MM.1S (cell line): ENCODE data around the gene GDPD5.

Source experiments
- DNase-seq: peaks from one replicate; pipeline ENCODE4 v3.0.0-alpha.2; 2015
- H2AFZ ChIP-seq: fragments of 300-600 bp; sonication (generic); 2 replicates; pipeline ENCODE4 v1.6.0; 2016; ENCODE audit warnings: antibody characterized with exemption, low read length
- H3F3A ChIP-seq: fragments of 300-600 bp; sonication (generic); 2 replicates; pipeline ENCODE4 v1.6.1; 2016; ENCODE audit warnings: mild to moderate bottlenecking, antibody characterized with exemption, low read length, moderate library complexity, mixed read lengths; ENCODE audit not compliant: insufficient read depth
- H3K27ac ChIP-seq: fragments of 300-600 bp; sonication (generic); 2 replicates; pipeline ENCODE4 v1.5.1; 2016; ENCODE audit warnings: mild to moderate bottlenecking, low read length
- H3K27me3 ChIP-seq: fragments of 300-600 bp; sonication (generic); replicated peaks from 2 replicates; pipeline ENCODE4 v1.6.0; 2016; ENCODE audit warnings: low read length; ENCODE audit not compliant: insufficient read depth
- H3K36me3 ChIP-seq: fragments of 300-600 bp; sonication (generic); replicated peaks from 2 replicates; pipeline ENCODE4 v1.6.1; 2016; ENCODE audit warnings: mild to moderate bottlenecking, low read length, mixed read lengths; ENCODE audit not compliant: insufficient read depth
- H3K4me1 ChIP-seq: fragments of 300-600 bp; sonication (generic); 2 replicates; pipeline ENCODE4 v1.6.1; 2016; ENCODE audit warnings: low read length, mixed read lengths
- H3K4me2 ChIP-seq: fragments of 300-600 bp; sonication (generic); 2 replicates; pipeline ENCODE4 v1.6.0; 2016; ENCODE audit warnings: low read depth, low read length
- H3K4me3 ChIP-seq: fragments of 300-600 bp; sonication (generic); 2 replicates; pipeline ENCODE4 v1.5.1; 2016; ENCODE audit warnings: low read length, mixed read lengths
- H3K79me2 ChIP-seq: fragments of 300-600 bp; sonication (generic); 2 replicates; pipeline ENCODE4 v1.6.1; 2016; ENCODE audit warnings: mixed run types, low read length, mixed read lengths
- H3K9ac ChIP-seq: fragments of 300-600 bp; sonication (generic); 2 replicates; pipeline ENCODE4 v1.6.1; 2016; ENCODE audit warnings: low read length, mixed read lengths
- H3K9me2 ChIP-seq: fragments of 300-600 bp; sonication (generic); replicated peaks from 2 replicates; pipeline ENCODE4 v1.6.1; 2016; ENCODE audit warnings: mild to moderate bottlenecking, low read length, mixed read lengths; ENCODE audit not compliant: insufficient read depth
- H3K9me3 ChIP-seq: fragments of 300-600 bp; sonication (generic); replicated peaks from 2 replicates; pipeline ENCODE4 v1.6.1; 2016; ENCODE audit warnings: mild to moderate bottlenecking, low read length, mixed read lengths; ENCODE audit not compliant: insufficient read depth
- H4K20me1 ChIP-seq: fragments of 300-600 bp; sonication (generic); 2 replicates; pipeline ENCODE4 v1.6.1; 2016; ENCODE audit warnings: mild to moderate bottlenecking, low read length, moderate library complexity, mixed read lengths; ENCODE audit not compliant: insufficient read depth
- CTCF ChIP-seq: fragments of 300-600 bp; sonication (generic); IDR thresholded peaks from 2 replicates; pipeline ENCODE4 v1.5.1; 2016; ENCODE audit warnings: antibody characterized with exemption, low read length, mixed read lengths
- EZH2 ChIP-seq: fragments of 300-600 bp; sonication (generic); optimal IDR thresholded peaks from 2 replicates; pipeline ENCODE3; 2017; ENCODE audit warnings: low read depth, mild to moderate bottlenecking, antibody characterized with exemption, low read length, mixed read lengths
- EZH2phosphoT487 ChIP-seq: fragments of 300-600 bp; sonication (generic); IDR thresholded peaks from 2 replicates; pipeline ENCODE4 v1.6.1; 2018; ENCODE audit warnings: antibody characterized with exemption, low read length

GDPD5 gene

GRCh38 chr11:75548595-75549272 is 23.0 kb upstream of the GDPD5 start:
- Histone ChIP-seq H3F3A (no peaks in the 10 kb centered on the region), H3K4me1 (no peaks in the 10 kb centered on the region), H3K9ac (no peak overlapping the region), H3K79me2 (no peaks in the 10 kb centered on the region), H3K9me2 (no peaks in the 10 kb centered on the region), H4K20me1 (no peaks in the 10 kb centered on the region), H3K27ac (no peak overlapping the region), H3K27me3 (peaks cover 10% of the 10 kb centered on the region; the same call in 1 of the 2 replicates), H3K4me3 (no peak overlapping the region), H3K9me3 (no peaks in the 10 kb centered on the region), H3K4me2 (no peak overlapping the region), H3K36me3 (no peaks in the 10 kb centered on the region), H2AFZ (no peak overlapping the region)
- TF ChIP-seq EZH2phosphoT487 (no peak), CTCF (no peak), EZH2 (no peak)
- no peak for DNase-seq

DNA sequence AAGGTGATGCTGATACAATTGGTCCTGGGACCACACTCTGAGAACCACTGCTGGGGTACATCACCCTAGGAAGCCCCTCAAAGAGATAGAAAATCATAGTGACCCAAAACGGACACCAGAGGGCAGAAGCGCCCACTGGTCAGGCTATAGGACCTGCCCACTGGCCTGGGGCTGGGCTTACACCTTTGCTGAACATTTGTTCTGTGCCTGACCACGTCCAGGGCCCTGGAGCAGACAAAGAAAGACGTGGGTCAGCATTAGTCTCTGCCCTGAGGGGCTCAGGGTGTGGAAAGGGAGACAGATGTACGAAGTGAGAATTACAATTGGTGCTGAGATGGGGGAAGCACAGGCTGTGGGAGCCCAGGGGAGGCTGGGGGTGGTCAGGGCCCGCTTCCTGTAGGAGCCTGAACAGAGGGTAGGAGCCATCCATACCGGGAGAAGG is 21.9 kb upstream of the GDPD5 start:
- H3K9me3 ChIP-seq: no peaks in the 10 kb centered on the region
- peaks cover 10% of the 10 kb centered on the region; the same call in 1 of the 2 replicates for H3K27me3 ChIP-seq
- peak; percentile 33 for DNase-seq
- TF ChIP-seq CTCF (peak; percentile 77), EZH2 (no peak), EZH2phosphoT487 (no peak)
- H3K79me2 ChIP-seq: no peaks in the 10 kb centered on the region
- H3K4me1 ChIP-seq: no peaks in the 10 kb centered on the region
- no peak overlapping the region for H3K9ac ChIP-seq
- no peaks in the 10 kb centered on the region for H3K9me2 ChIP-seq
- no peaks in the 10 kb centered on the region for H3F3A ChIP-seq
- no peak overlapping the region for H3K4me2 ChIP-seq
- no peak overlapping the region for H2AFZ ChIP-seq
- no peak overlapping the region for H3K4me3 ChIP-seq
- H3K36me3 ChIP-seq: no peaks in the 10 kb centered on the region
- H4K20me1 ChIP-seq: no peaks in the 10 kb centered on the region
- H3K27ac ChIP-seq: no peak overlapping the region

- H3K9me2 ChIP-seq: no peaks in the 10 kb centered on the region
- no peaks in the 10 kb centered on the region for H3K79me2 ChIP-seq
- no peaks in the 10 kb centered on the region for H3F3A ChIP-seq
- no peak overlapping the region for H3K4me2 ChIP-seq
- no peak for TF ChIP-seq EZH2phosphoT487
- no peak for TF ChIP-seq CTCF
- no peak for TF ChIP-seq EZH2
- no peaks in the 10 kb centered on the region for H3K4me1 ChIP-seq
- H3K27me3 ChIP-seq: peaks cover 10% of the 10 kb centered on the region; the same call in 1 of the 2 replicates
- no peak overlapping the region for H2AFZ ChIP-seq
- no peak for DNase-seq
- no peaks in the 10 kb centered on the region for H4K20me1 ChIP-seq
- no peaks in the 10 kb centered on the region for H3K9me3 ChIP-seq
- no peak overlapping the region for H3K4me3 ChIP-seq
- no peak overlapping the region for H3K27ac ChIP-seq
- no peaks in the 10 kb centered on the region for H3K36me3 ChIP-seq
- H3K9ac ChIP-seq: no peak overlapping the region
These were observed 21.4 kb upstream of the GDPD5 start for GRCh38 chr11:75547177-75547576.
